Astrocyte (in vitro differentiated cells and primary cell): Measurements from ENCODE around the gene PSMG3. TPM values are rescaled to one million over a fixed set of nuclear protein-coding genes. Genes with fewer than 3 reads are reported as not detected.

Experiments used
- DNase-seq: peaks from one replicate; pipeline ENCODE4 v3.0.0-alpha.2; 2010; ENCODE audit warnings: low read depth
- FAIRE-seq: peaks from 2 replicates; lab custom pipeline; 2011; peaks lifted over from hg19 to GRCh38; lab: Jason Lieb, UNC
- H2AFZ ChIP-seq: 2 replicates; pipeline ENCODE4 v1.6.0; 2012; ENCODE audit warnings: low read depth, low read length, inconsistent platforms
- H3K27ac ChIP-seq: 2 replicates; pipeline ENCODE4 v1.5.1; 2011; ENCODE audit warnings: low read depth, low read length, inconsistent platforms
- H3K27me3 ChIP-seq: 2 replicates; pipeline ENCODE4 v1.6.0; 2011; ENCODE audit warnings: low read length, inconsistent platforms; ENCODE audit not compliant: insufficient read depth
- H3K36me3 ChIP-seq: 2 replicates; pipeline ENCODE4 v1.5.1; 2011; ENCODE audit warnings: low read length, inconsistent platforms; ENCODE audit not compliant: insufficient read depth
- H3K4me1 ChIP-seq: 2 replicates; pipeline ENCODE4 v1.5.1; 2011; ENCODE audit warnings: low read length, inconsistent platforms; ENCODE audit not compliant: insufficient read depth
- H3K4me2 ChIP-seq: 2 replicates; pipeline ENCODE4 v1.6.0; 2012; ENCODE audit warnings: low read length, inconsistent platforms
- H3K4me3 ChIP-seq: 2 replicates; pipeline ENCODE4 v1.5.1; 2011; ENCODE audit warnings: low read depth, mild to moderate bottlenecking, low read length, inconsistent platforms; ENCODE audit not compliant: insufficient read depth
- H3K79me2 ChIP-seq: 2 replicates; pipeline ENCODE4 v1.6.0; 2012; ENCODE audit warnings: mild to moderate bottlenecking, low read length, inconsistent platforms; ENCODE audit not compliant: insufficient read depth
- H3K9ac ChIP-seq: 2 replicates; pipeline ENCODE4 v1.6.0; 2012; ENCODE audit warnings: mild to moderate bottlenecking, low read length, inconsistent platforms
- H3K9me3 ChIP-seq: 2 replicates; pipeline ENCODE4 v1.5.1; 2012; ENCODE audit warnings: low read depth, mild to moderate bottlenecking, low read length, inconsistent platforms; ENCODE audit not compliant: insufficient read depth
- H4K20me1 ChIP-seq: 2 replicates; pipeline ENCODE4 v1.6.0; 2012; ENCODE audit warnings: low read length, inconsistent platforms; ENCODE audit not compliant: insufficient read depth
- H3K27ac Mint-ChIP-seq: one replicate; pipeline ENCODE4 v1.8.0; 2021; ENCODE audit warnings: mild to moderate bottlenecking, mixed read lengths; ENCODE audit not compliant: unreplicated experiment
- H3K27me3 Mint-ChIP-seq: one replicate; pipeline ENCODE4 v1.8.0; 2021; ENCODE audit warnings: low read depth, mixed read lengths; ENCODE audit not compliant: unreplicated experiment
- H3K36me3 Mint-ChIP-seq: one replicate; pipeline ENCODE4 v1.8.0; 2021; ENCODE audit warnings: low read depth, mixed read lengths; ENCODE audit not compliant: unreplicated experiment
- H3K4me1 Mint-ChIP-seq: one replicate; pipeline ENCODE4 v1.8.0; 2021; ENCODE audit warnings: low read depth, mixed read lengths; ENCODE audit not compliant: unreplicated experiment
- H3K4me3 Mint-ChIP-seq: one replicate; pipeline ENCODE4 v1.8.0; 2021; ENCODE audit warnings: mild to moderate bottlenecking, moderate library complexity, mixed read lengths; ENCODE audit not compliant: unreplicated experiment
- H3K9me3 Mint-ChIP-seq: one replicate; pipeline ENCODE4 v1.8.0; 2021; ENCODE audit warnings: mild to moderate bottlenecking, mixed read lengths; ENCODE audit not compliant: unreplicated experiment
- CTCF ChIP-seq: IDR thresholded peaks from 2 replicates; pipeline ENCODE4 v1.5.1; 2011; ENCODE audit warnings: low read depth, mild to moderate bottlenecking, inconsistent platforms, low read length, moderate library complexity; ENCODE audit not compliant: insufficient read depth
- EZH2 ChIP-seq: IDR thresholded peaks from 2 replicates; pipeline ENCODE4 v1.6.1; 2012; ENCODE audit warnings: mild to moderate bottlenecking, low read length, inconsistent platforms; ENCODE audit not compliant: insufficient read depth
- total RNA-seq: library from RNA; stranded (reverse); gene quantifications from 2 replicates; pipeline ENCODE4 v1.2.1, GENCODE V29; 2021

The PSMG3 gene
- total RNA-seq, 1 donor from 2014 or later, result 30.3 TPM

DNA sequence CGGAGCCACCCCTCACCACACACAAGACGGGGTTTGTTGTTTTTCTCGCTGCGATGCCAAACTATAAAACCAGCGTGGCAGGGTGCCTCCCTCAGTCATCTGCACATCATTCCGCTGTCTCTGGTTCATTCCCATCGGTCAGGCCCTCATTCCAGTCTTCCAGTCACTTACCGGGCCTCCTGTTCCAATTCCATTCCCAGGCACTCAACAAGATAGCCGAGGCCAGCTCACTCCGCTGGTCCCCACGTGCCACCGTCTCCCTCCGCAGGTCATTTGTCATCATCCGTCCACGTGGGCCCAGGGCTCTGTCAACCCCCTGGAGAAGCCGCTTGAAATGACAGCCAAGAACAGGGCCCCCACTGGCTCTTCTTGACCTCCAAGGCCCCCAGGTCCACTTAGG, 7.7 kb downstream of the PSMG3 start:
- TF ChIP-seq EZH2 (no peak), CTCF (no peak)
- Histone ChIP-seq H3K9me3 (no peaks in the 10 kb centered on the region), H3K27me3 (no peaks in the 10 kb centered on the region), H3K9ac (no peak overlapping the region), H2AFZ (no peak overlapping the region), H3K4me2 (no peak overlapping the region), H3K27ac (no peak overlapping the region), H3K79me2 (peaks cover 4% of the 10 kb centered on the region), H3K36me3 (no peaks in the 10 kb centered on the region), H3K4me3 (no peak overlapping the region), H4K20me1 (peaks cover 4% of the 10 kb centered on the region), H3K4me1 (peaks cover 6% of the 10 kb centered on the region)
- H3K27ac Mint-ChIP-seq, result no peak overlapping the region
- no peaks in the 10 kb centered on the region for H3K27me3 Mint-ChIP-seq
- H3K4me3 Mint-ChIP-seq, result peak overlapping the region; percentile 35
- peaks cover 8% of the 10 kb centered on the region for H3K4me1 Mint-ChIP-seq
- FAIRE-seq (no peak), DNase-seq (no peak)
- peaks cover 3% of the 10 kb centered on the region for H3K36me3 Mint-ChIP-seq
- no peaks in the 10 kb centered on the region for H3K9me3 Mint-ChIP-seq

- no peaks in the 10 kb centered on the region for H3K9me3 ChIP-seq
- H2AFZ ChIP-seq, result no peak overlapping the region
- H3K4me3 ChIP-seq, result no peak overlapping the region
- Mint-ChIP-seq H3K27me3 (no peaks in the 10 kb centered on the region), H3K4me3 (no peak overlapping the region), H3K36me3 (no peaks in the 10 kb centered on the region), H3K27ac (no peak overlapping the region), H3K4me1 (peaks cover 6% of the 10 kb centered on the region), H3K9me3 (no peaks in the 10 kb centered on the region)
- peaks cover under 1% of the 10 kb centered on the region for H3K4me1 ChIP-seq
- H3K36me3 ChIP-seq, result no peaks in the 10 kb centered on the region
- H3K4me2 ChIP-seq, result no peak overlapping the region
- H4K20me1 ChIP-seq, result no peaks in the 10 kb centered on the region
- DNase-seq (no peak), FAIRE-seq (no peak)
- H3K27me3 ChIP-seq, result no peaks in the 10 kb centered on the region
- H3K9ac ChIP-seq, result no peak overlapping the region
- TF ChIP-seq CTCF (no peak), EZH2 (no peak)
- no peak overlapping the region for H3K27ac ChIP-seq
- H3K79me2 ChIP-seq, result no peaks in the 10 kb centered on the region
These were observed 8.5 kb downstream of the PSMG3 start for GRCh38 chr7:1561036-1561940.

- Histone ChIP-seq H3K36me3 (no peaks in the 10 kb centered on the region), H3K27me3 (no peaks in the 10 kb centered on the region), H4K20me1 (no peaks in the 10 kb centered on the region), H3K4me1 (peaks cover 7% of the 10 kb centered on the region), H3K79me2 (no peaks in the 10 kb centered on the region), H2AFZ (no peak overlapping the region), H3K4me3 (no peak overlapping the region), H3K9ac (no peak overlapping the region), H3K4me2 (no peak overlapping the region), H3K27ac (no peak overlapping the region), H3K9me3 (no peaks in the 10 kb centered on the region)
- Mint-ChIP-seq H3K27ac (no peak overlapping the region), H3K36me3 (no peaks in the 10 kb centered on the region), H3K9me3 (no peaks in the 10 kb centered on the region), H3K27me3 (no peaks in the 10 kb centered on the region), H3K4me1 (peaks cover 9% of the 10 kb centered on the region), H3K4me3 (no peak overlapping the region)
- DNase-seq, result no peak
- no peak for TF ChIP-seq CTCF
- TF ChIP-seq EZH2, result no peak
- FAIRE-seq, result no peak
These were observed 9.2 kb downstream of the PSMG3 start for GRCh38 chr7:1560620-1561031.
